ENCODE data around the gene EPB41.
"Not testable (repeated sequence)": the region's sequence is repeated elsewhere in the genome, so short reads cannot be mapped to it uniquely, and the experiment has no call there.

- TF ChIP-seq CTCF (IDR thresholded peaks at IDR 0.05); SIN3A (IDR thresholded peaks at IDR 0.05; ENCODE audit: borderline replicate concordance, insufficient read depth, low read depth, low read length); REST (IDR thresholded peaks at IDR 0.05; ENCODE audit: insufficient read depth in 1 of 2, low read depth in 2 of 2, low read length in 1 of 2); POLR2AphosphoS5 (IDR thresholded peaks at IDR 0.05; ENCODE audit: low read depth, low read length): not testable (repeated sequence)
Measured at GRCh38 chr1:28962114-28962831, 47.9 kb downstream of the EPB41 start.
